Hematopoietic multipotent progenitor cell (in vitro differentiated cells): ENCODE results near the gene FGF3. TPM values are rescaled to one million over a fixed set of nuclear protein-coding genes. Genes with fewer than 3 reads are reported as not detected.
"Not testable (repeated sequence)": the region's sequence is repeated elsewhere in the genome, so short reads cannot be mapped to it uniquely, and the experiment has no call there.

Experiments used
- DNase-seq, 3 donors: peaks; one replicate each; pipeline ENCODE4 v3.0.0-alpha.2; 2011 to 2015; ENCODE audit warnings: low read depth in 2 of 3, low spot score in 2 of 3
- total RNA-seq: library from RNA; depleted of rRNA; stranded (reverse); fragments of >200 nt; gene quantifications from one replicate; pipeline ENCODE4 v1.2.3, GENCODE V29; 2012

FGF3 gene
- total RNA-seq, 1 donor, result not detected

DNA sequence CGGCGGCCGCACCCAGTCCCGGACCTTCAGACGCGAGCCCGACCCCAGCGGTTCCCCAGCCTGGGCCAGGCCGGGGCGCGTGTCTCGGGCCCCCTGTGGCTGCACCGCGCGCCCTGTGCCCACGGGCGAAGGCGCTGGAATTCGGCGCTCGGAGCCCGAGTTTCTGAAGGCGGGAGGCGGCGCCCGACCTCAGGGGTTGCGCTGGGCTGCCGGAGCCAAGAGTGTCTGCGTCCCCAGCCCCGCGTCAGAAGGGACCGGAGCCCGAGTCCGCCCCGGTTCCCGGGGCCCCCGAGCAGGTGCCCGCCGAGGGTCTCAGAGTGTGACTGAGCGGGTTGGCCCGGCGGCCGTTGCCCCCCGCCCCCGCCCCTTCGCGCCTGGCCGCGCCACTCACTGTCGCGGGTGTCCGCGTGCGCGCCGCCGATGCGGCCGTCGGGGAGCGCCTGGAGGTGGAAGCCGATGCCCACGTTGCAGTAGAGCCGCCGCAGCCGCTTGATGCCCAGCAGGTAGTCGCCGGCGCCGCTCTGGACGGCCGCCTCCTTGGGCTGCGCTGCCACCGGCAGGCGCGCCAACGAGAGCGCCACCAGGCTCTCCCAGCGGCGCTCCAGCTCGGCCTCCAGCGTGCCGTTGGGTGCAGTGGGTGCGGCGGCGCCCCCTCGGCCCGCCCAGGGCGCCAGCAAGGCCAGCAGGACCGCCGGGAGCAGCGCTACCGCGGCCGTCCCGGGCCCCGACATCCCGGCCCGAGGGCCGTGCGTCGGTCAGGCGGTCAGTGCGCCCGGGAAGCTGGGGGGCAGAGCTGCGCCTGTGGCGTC is 44.7 kb downstream of the FGF3 start:
- DNase-seq, result no peak

DNA sequence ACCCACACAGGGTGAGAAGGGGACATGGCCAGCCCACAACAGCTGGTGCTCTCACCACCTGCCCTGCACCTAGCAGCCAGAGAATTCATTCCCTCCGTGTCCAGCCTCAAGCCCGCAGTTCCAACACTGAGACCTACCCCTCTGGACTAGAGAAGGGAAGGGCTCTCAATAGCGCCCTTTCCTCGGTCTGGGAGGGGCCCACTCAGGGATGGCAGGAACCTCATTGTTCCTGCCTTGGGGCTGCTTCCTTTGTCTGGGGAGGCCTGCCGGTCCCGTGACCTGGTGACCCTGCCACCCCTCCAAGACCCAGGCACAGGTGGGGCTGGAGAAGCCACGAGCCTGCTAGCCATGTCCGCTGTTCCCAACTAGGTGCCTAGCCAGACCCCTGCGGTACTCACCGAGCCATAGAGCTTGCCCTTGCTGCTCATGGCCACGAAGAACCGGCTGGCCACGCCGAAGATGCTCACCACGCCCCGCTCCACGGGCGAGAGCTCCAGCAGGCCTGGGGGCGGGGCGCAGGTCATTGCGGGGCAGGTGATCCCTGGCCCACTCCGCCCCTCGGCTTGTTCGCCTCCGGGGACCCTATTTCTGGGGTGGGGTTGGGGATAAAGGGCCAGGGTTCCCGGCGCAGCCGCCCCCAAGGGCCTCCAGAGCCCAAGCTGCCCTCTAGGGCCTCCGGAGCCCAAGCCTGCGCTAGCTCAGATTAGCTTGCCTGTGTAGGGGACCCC is 45.4 kb downstream of the FGF3 start:
- no peak for DNase-seq

DNA sequence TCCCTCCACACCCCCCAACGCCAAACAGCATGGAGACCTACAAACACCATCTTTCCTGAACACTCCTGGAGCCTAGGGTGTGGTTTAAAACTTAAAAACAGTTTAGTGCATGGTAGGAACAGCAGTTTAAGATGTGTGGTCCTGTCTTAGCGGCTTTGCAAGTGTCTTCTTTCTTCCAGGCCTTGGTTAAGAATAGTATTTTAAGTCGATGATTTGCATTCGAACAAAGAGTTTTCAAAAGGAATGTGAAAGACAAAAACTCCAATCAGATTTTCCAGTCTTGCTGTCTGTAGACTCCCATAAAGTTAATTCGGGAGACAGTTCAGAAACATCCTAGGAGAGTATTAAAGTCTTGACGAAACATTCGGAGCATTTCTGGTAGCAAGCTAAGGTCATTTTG is 47.8 kb downstream of the FGF3 start:
- DNase-seq, result no peak

- no peak for DNase-seq
Measured at GRCh38 chr11:69770540-69770939, 48.7 kb downstream of the FGF3 start.

DNA sequence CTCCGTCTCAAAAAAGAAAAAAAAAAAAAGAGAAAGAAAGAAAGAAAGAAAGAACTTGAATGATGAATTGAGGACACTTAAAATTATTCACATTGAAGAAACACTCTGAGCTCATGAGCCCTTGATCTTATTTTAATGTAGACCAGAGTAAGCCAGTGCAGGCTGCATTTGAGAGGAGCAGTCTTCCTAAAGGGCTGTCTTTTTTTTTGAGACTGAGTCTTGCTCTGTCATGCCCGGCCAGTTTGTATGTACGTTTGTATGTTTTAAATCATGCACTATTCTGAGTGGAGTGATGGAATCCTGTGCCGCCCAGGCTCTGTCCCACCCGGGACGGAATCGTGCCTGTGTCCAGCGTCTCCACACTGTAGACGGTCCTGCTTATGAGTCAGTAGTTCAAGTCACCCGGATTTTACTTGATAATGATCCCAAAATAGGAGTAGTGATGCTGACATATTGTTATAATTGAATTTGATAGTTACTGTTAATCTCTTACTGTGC is 53.7 kb downstream of the FGF3 start:
- DNase-seq, result no peak

- DNase-seq, result not testable (repeated sequence)
Measured at GRCh38 chr11:69764918-69765317, 54.3 kb downstream of the FGF3 start.

DNA sequence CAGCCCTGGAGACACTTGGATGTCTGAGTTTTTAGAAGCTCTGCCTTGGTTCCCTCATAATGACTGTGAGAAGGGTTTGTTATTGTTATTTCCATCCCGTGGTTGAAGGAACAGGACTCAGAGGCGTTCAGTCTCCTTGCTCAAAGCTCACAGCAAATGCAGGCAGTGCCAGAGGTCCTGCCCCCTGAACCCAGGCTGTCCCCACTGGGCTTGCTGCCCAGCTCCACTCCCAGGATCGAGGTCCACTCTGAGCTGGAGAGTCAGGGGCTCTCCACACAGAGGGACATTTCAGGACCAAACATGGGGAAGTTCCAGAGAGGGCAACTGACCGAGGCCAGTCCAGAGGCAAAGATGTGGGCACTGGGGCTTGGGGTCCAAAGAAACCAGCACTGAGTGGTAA is 58.9 kb downstream of the FGF3 start:
- DNase-seq, result no peak

Other genes with a start within 250 kb of the FGF3 start
- 1.6 TPM for gene CCND1, start 178.3 kb downstream of the FGF3 start, total RNA-seq
- 23.2 TPM for gene LTO1, start 144.1 kb downstream of the FGF3 start, total RNA-seq
- not detected for gene FGF19, start 115.4 kb downstream of the FGF3 start, total RNA-seq
- not detected for gene FGF4, start 44.1 kb downstream of the FGF3 start, total RNA-seq